Transverse colon (tissue), 4 donors: ENCODE measurements around the gene MZB1. TPM values are rescaled to one million over a fixed set of nuclear protein-coding genes. Genes with fewer than 3 reads are reported as not detected.
A peak's percentile ranks its signal among the peaks of the same experiment; 100 is the strongest.

Experiments used
- DNase-seq: peaks from one replicate; pipeline ENCODE4 v3.0.0-alpha.2; 2019
- H3K27ac ChIP-seq, 4 donors: fragments of 200-600 bp; sonication (generic); 2 replicates each; pipeline ENCODE4 v1.5.1; 2016 to 2018; ENCODE audit warnings: inconsistent platforms in 4 of 4
- H3K27me3 ChIP-seq: fragments of 200-600 bp; sonication (generic); 2 replicates; pipeline ENCODE4 v1.5.1; 2017; ENCODE audit warnings: inconsistent platforms
- H3K36me3 ChIP-seq, 4 donors: fragments of 200-600 bp; sonication (generic); 2 replicates each; pipeline ENCODE4 v1.5.1; 2017 to 2019; ENCODE audit warnings: inconsistent platforms in 4 of 4
- H3K4me1 ChIP-seq, 4 donors: fragments of 200-600 bp; sonication (generic); 2 replicates each; pipeline ENCODE4 v1.5.1; 2017 to 2020; ENCODE audit warnings: inconsistent platforms in 4 of 4
- H3K4me3 ChIP-seq, 4 donors: fragments of 200-600 bp; sonication (generic); 1 replicate in 1 of 4; 2 replicates in 3 of 4; pipeline versions ENCODE4 v1.5.1 to v1.6.1; 2017 to 2019; ENCODE audit warnings: inconsistent platforms in 4 of 4
- H3K9me3 ChIP-seq, 2 donors: fragments of 200-600 bp; sonication (generic); 2 replicates each; pipeline ENCODE4 v1.5.1; 2017 to 2019; ENCODE audit warnings: inconsistent platforms in 2 of 2
- CTCF ChIP-seq, 5 experiments: fragments of 200-600 bp in 3 of 5; fragments of 450-650 bp in 2 of 5; sonication (generic) in 3 of 5; IDR thresholded peaks; 1 replicate in 2 of 5; 2 replicates in 3 of 5; pipeline ENCODE4 v1.5.1; 2016 to 2017; ENCODE audit warnings: antibody characterized with exemption in 5 of 5, inconsistent platforms in 3 of 5, mild to moderate bottlenecking in 2 of 5, moderate library complexity in 1 of 5
- EP300 ChIP-seq: sonication (generic); formaldehyde crosslinking; IDR thresholded peaks from one replicate; pipeline ENCODE4 v1.6.1; 2017; ENCODE audit warnings: antibody characterized with exemption, low read depth
- POLR2A ChIP-seq: fragments of 450-650 bp; IDR thresholded peaks from one replicate; pipeline ENCODE4 v1.6.1; 2016; ENCODE audit warnings: antibody characterized with exemption, mild to moderate bottlenecking, moderate library complexity
- POLR2AphosphoS5 ChIP-seq, 3 donors: sonication (generic); formaldehyde crosslinking; IDR thresholded peaks; one replicate each; pipeline ENCODE4 v1.6.1; 2016; ENCODE audit warnings: antibody characterized with exemption in 3 of 3
- WGBS, 2 donors: methylation state at CpG; one replicate each; pipeline ENCODE4 v1.1.5; 2018; ENCODE audit warnings: low coverage in 1 of 2; 5-methylcytosine and 5-hydroxymethylcytosine counted together
- in situ Hi-C, 4 donors: fragments of 200-750 bp; cut with MboI; loops; one replicate each; pipeline versions ENCODE4 v1.15.0 to v1.15.1; 2017; ENCODE audit warnings: low sequenced_read_pairs in 3 of 4, low pct_ligation_motif_present in 1 of 4, low pct_unique_long_range_greater_than_20kb in 1 of 4
- intact Hi-C: fragments of 100-400 bp; cut with DNase I; formaldehyde crosslinking; loops from one replicate; pipeline ENCODE4 v1.15.1; 2023; ENCODE audit warnings: low total_unique reads
- total RNA-seq, 4 donors: library from RNA; depleted of rRNA; stranded (reverse); fragments of >200 nt; gene quantifications; one replicate each; pipeline ENCODE4 v1.1.0, GENCODE V29; 2016

The MZB1 gene
- total RNA-seq, 4 donors from 2014 or later = 4.0 to 39.2 TPM; not detected in 2

GRCh38 chr5:139344177-139344576 lies 45.5 kb downstream of the MZB1 start:
- TF ChIP-seq CTCF (IDR thresholded peaks at IDR 0.05) (no peak), POLR2AphosphoS5 (IDR thresholded peaks at IDR 0.05) (no peak)
- intact Hi-C loops (no loop called here), in situ Hi-C loops (no loop called here)
- Histone ChIP-seq H3K4me3 (no peak overlapping the region), H3K27ac (no peak overlapping the region), H3K36me3 (no peaks in the 10 kb centered on the region), H3K27me3 (no peaks in the 10 kb centered on the region), H3K9me3 (no peaks in the 10 kb centered on the region), H3K4me1 (peaks cover 5 to 41% (median 36%) of the 10 kb centered on the region in 4 donors)
- 88 to 90% methylated on average over 2 of the region's 2 CpGs for WGBS, 2 donors
- DNase-seq = no peak

GRCh38 chr5:139343476-139343875 lies 46.2 kb downstream of the MZB1 start:
- Histone ChIP-seq H3K9me3 (no peaks in the 10 kb centered on the region), H3K4me3 (peak overlapping the region in 1 of 4 donors; percentile 78), H3K36me3 (no peaks in the 10 kb centered on the region), H3K4me1 (peaks cover 5 to 36% (median 34%) of the 10 kb centered on the region in 4 donors), H3K27me3 (no peaks in the 10 kb centered on the region), H3K27ac (peak overlapping the region in 2 of 4 donors; percentile 95 to 98)
- intact Hi-C loops = no loop called here
- in situ Hi-C loops = no loop called here
- no peak for DNase-seq
- TF ChIP-seq CTCF (IDR thresholded peaks at IDR 0.05) (no peak), POLR2A (no peak), EP300 (no peak), POLR2AphosphoS5 (IDR thresholded peaks at IDR 0.05) (no peak)
- 75 to 80% methylated on average over 7 to 9 of the region's 9 CpGs for WGBS, 2 donors

- Histone ChIP-seq H3K27ac (peak overlapping the region; percentile 95 to 99 (median 96)), H3K9me3 (no peaks in the 10 kb centered on the region), H3K4me1 (peaks cover 5 to 32% (median 29%) of the 10 kb centered on the region in 4 donors), H3K27me3 (no peaks in the 10 kb centered on the region), H3K36me3 (no peaks in the 10 kb centered on the region), H3K4me3 (peak overlapping the region; percentile 56 to 94 (median 72))
- 0% methylated on average over 3 to 16 of the region's 16 CpGs for WGBS, 2 donors
- in situ Hi-C loops = no loop called here
- DNase-seq = no peak
- intact Hi-C loops = no loop called here
- no peak for TF ChIP-seq EP300
- TF ChIP-seq CTCF (IDR thresholded peaks at IDR 0.05) = no peak
- TF ChIP-seq POLR2AphosphoS5 (IDR thresholded peaks at IDR 0.05) = no peak
- TF ChIP-seq POLR2A = no peak
Measured at GRCh38 chr5:139342423-139342723, 47.3 kb downstream of the MZB1 start.

GRCh38 chr5:139341689-139342422 lies 47.9 kb downstream of the MZB1 start, which contains the start of gene PAIP2:
Gene PAIP2 (plus strand): TSS chr5:139341854. CDS start chr5:139363785, 21,931 bp downstream.
- H3K27me3 ChIP-seq = no peaks in the 10 kb centered on the region
- no peaks in the 10 kb centered on the region for H3K36me3 ChIP-seq
- H3K27ac ChIP-seq = peak within 1 kb of the TSS; percentile 95 to 99 (median 96)
- H3K4me1 ChIP-seq = peaks cover 5 to 32% (median 29%) of the 10 kb centered on the region in 4 donors
- DNase-seq = peak; percentile 97
- TF ChIP-seq POLR2AphosphoS5 (IDR thresholded peaks at IDR 0.05) = peak; percentile 98 to 99 (median 98)
- TF ChIP-seq POLR2A = peak; percentile 96
- TF ChIP-seq EP300 = peak; percentile 7
- TF ChIP-seq CTCF (IDR thresholded peaks at IDR 0.05) = peak; percentile 55 to 92 (median 72)
- intact Hi-C loops (no loop called here), in situ Hi-C loops (no loop called here)
- H3K4me3 ChIP-seq = peak within 1 kb of the TSS; percentile 56 to 94 (median 72)
- H3K9me3 ChIP-seq = no peaks in the 10 kb centered on the region
- 1% methylated on average over 54 of the region's 66 CpGs; no CpG with 5 or more reads in 1 of the 2 donors for whole genome bisulfite sequencing, 2 donors
